OCI-LY7 (cell line): ENCODE results near the gene TMEM86B.

ENCODE experiments used
- EZH2phosphoT487 ChIP-seq: fragments of 200-600 bp; sonication (generic); IDR thresholded peaks from 2 replicates; pipeline ENCODE4 v1.6.1; 2018; ENCODE audit warnings: low read depth, borderline replicate concordance, mild to moderate bottlenecking, mixed run types, antibody characterized with exemption, low read length, moderate library complexity, mixed read lengths
- TF ChIP-seq, protein P1 (sequence below): fragments of 200-600 bp; sonication (generic); conservative IDR thresholded peaks from 2 replicates; pipeline ENCODE4 v1.5.1; 2014; ENCODE audit warnings: mild to moderate bottlenecking, antibody characterized with exemption, low read length, moderate library complexity, mixed read lengths

DNA sequence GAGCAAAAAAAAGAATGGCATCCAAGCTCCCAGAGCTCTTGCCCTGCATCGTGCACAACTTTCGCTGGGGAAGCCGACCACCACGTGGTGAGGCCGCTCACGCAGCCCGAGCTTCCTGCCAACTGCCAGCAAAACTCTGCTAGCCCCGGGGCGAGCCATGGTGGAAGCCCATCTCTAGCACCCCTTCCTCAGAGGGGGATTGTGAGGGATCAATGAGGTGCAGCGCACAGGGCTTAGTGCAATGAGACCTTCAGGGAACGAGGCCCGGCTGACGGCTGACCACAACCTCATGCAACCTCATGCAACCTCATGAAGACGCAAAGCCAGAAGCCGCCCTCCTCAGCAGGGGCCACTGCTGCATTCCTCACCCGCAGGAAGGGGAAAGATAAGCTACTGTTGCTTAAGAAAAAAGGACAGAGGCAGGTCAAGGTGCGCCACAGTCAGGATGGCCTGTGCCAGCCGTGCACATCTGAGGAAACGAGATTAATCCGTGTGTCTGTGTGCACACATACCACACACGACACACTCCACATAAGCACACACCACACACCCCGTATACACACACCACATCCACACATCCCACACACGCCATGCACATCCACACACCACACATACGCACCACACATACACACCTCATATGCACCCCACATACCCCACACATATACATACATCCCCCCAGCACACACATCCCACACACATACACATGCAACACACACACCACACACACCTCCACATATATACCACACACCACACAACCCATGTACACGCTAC, 41.8 kb upstream of the TMEM86B start:
- TF ChIP-seq, protein P1, sequence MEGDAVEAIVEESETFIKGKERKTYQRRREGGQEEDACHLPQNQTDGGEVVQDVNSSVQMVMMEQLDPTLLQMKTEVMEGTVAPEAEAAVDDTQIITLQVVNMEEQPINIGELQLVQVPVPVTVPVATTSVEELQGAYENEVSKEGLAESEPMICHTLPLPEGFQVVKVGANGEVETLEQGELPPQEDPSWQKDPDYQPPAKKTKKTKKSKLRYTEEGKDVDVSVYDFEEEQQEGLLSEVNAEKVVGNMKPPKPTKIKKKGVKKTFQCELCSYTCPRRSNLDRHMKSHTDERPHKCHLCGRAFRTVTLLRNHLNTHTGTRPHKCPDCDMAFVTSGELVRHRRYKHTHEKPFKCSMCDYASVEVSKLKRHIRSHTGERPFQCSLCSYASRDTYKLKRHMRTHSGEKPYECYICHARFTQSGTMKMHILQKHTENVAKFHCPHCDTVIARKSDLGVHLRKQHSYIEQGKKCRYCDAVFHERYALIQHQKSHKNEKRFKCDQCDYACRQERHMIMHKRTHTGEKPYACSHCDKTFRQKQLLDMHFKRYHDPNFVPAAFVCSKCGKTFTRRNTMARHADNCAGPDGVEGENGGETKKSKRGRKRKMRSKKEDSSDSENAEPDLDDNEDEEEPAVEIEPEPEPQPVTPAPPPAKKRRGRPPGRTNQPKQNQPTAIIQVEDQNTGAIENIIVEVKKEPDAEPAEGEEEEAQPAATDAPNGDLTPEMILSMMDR, result no peak
- no peak for TF ChIP-seq EZH2phosphoT487
